ENCODE results near the gene FAM161B.

GRCh38 chr14:73888460-73888725 lies 61.5 kb downstream of the FAM161B start:
- TF ChIP-seq EZH2phosphoT487 (IDR thresholded peaks at IDR 0.05; ENCODE audit: borderline replicate concordance) (no peak), REST (IDR thresholded peaks at IDR 0.05; ENCODE audit: low read depth) (no peak), POLR2A (IDR thresholded peaks at IDR 0.05; ENCODE audit: borderline replicate concordance, extremely low read depth, insufficient read depth, insufficient read length) (no peak), EZH2 (IDR thresholded peaks at IDR 0.05) (no peak), JUND (IDR thresholded peaks at IDR 0.05) (no peak), ZNF274 (IDR thresholded peaks at IDR 0.05; ENCODE audit: low read depth, low read length) (no peak), POLR2AphosphoS5 (IDR thresholded peaks at IDR 0.05; ENCODE audit: low read depth, low read length) (no peak), ZBTB33 (IDR thresholded peaks at IDR 0.05; ENCODE audit: extremely low read depth, insufficient replicate concordance, low read length) (no peak)
- TF ChIP-seq, protein P1, sequence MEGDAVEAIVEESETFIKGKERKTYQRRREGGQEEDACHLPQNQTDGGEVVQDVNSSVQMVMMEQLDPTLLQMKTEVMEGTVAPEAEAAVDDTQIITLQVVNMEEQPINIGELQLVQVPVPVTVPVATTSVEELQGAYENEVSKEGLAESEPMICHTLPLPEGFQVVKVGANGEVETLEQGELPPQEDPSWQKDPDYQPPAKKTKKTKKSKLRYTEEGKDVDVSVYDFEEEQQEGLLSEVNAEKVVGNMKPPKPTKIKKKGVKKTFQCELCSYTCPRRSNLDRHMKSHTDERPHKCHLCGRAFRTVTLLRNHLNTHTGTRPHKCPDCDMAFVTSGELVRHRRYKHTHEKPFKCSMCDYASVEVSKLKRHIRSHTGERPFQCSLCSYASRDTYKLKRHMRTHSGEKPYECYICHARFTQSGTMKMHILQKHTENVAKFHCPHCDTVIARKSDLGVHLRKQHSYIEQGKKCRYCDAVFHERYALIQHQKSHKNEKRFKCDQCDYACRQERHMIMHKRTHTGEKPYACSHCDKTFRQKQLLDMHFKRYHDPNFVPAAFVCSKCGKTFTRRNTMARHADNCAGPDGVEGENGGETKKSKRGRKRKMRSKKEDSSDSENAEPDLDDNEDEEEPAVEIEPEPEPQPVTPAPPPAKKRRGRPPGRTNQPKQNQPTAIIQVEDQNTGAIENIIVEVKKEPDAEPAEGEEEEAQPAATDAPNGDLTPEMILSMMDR (IDR thresholded peaks at IDR 0.05 in 2 of 3, conservative IDR thresholded peaks at IDR 0.05 in 1 of 3; ENCODE audit: borderline replicate concordance in 1 of 3, insufficient read depth in 1 of 3, low read depth in 2 of 3, low read length in 2 of 3): no peak

Measured in HCT116 (cell line).